Suprapubic skin (tissue), 4 donors: ENCODE results near the gene RELCH. TPM values are rescaled to one million over a fixed set of nuclear protein-coding genes. Genes with fewer than 3 reads are reported as not detected.

ENCODE experiments used
- DNase-seq, 2 donors: peaks; one replicate each; pipeline ENCODE4 v3.0.0-alpha.2; 2019; ENCODE audit warnings: low spot score in 2 of 2
- H3K27ac ChIP-seq: fragments of 200-600 bp; sonication (generic); one replicate; pipeline ENCODE4 v1.5.1; 2019
- H3K27me3 ChIP-seq: fragments of 200-600 bp; sonication (generic); one replicate; pipeline ENCODE4 v1.5.1; 2019
- H3K36me3 ChIP-seq: fragments of 200-600 bp; sonication (generic); one replicate; pipeline ENCODE4 v1.5.1; 2019
- H3K4me1 ChIP-seq: fragments of 200-600 bp; sonication (generic); one replicate; pipeline ENCODE4 v1.5.1; 2019
- H3K4me3 ChIP-seq: fragments of 200-600 bp; sonication (generic); one replicate; pipeline ENCODE4 v1.5.1; 2019; ENCODE audit warnings: mild to moderate bottlenecking
- H3K9me3 ChIP-seq: fragments of 200-600 bp; sonication (generic); one replicate; pipeline ENCODE4 v1.5.1; 2019
- EP300 ChIP-seq: sonication (generic); formaldehyde crosslinking; IDR thresholded peaks from one replicate; pipeline ENCODE4 v1.6.1; 2017; ENCODE audit warnings: antibody characterized with exemption
- POLR2A ChIP-seq, 2 donors: fragments of 450-650 bp; IDR thresholded peaks; one replicate each; pipeline ENCODE4 v1.6.1; 2017; ENCODE audit warnings: antibody characterized with exemption in 2 of 2, mild to moderate bottlenecking in 2 of 2, moderate library complexity in 2 of 2
- POLR2AphosphoS5 ChIP-seq, 3 donors: sonication (generic); formaldehyde crosslinking; IDR thresholded peaks; one replicate each; pipeline ENCODE4 v1.6.1; 2017; ENCODE audit warnings: antibody characterized with exemption in 3 of 3
- WGBS: methylation state at CpG from one replicate; pipeline ENCODE4 v1.1.5; 2018; 5-methylcytosine and 5-hydroxymethylcytosine counted together
- total RNA-seq, 4 donors: library from RNA; depleted of rRNA; stranded (reverse); fragments of >200 nt; gene quantifications; one replicate each; pipeline ENCODE4 v1.1.0, GENCODE V29; 2016
- TF ChIP-seq, protein P1 (sequence below), 2 donors: fragments of 200-600 bp in 1 of 2; fragments of 450-650 bp in 1 of 2; sonication (generic) in 1 of 2; IDR thresholded peaks; one replicate each; pipeline ENCODE4 v1.5.1; 2016 to 2019; ENCODE audit warnings: antibody characterized with exemption in 2 of 2, mild to moderate bottlenecking in 1 of 2, moderate library complexity in 1 of 2

Gene RELCH
- total RNA-seq, 4 donors from 2014 or later = 54.2 to 108 (median 61.9) TPM

- H3K4me3 ChIP-seq = no peak overlapping the region
- H3K4me1 ChIP-seq = no peaks in the 10 kb centered on the region
- H3K9me3 ChIP-seq = no peaks in the 10 kb centered on the region
- H3K36me3 ChIP-seq = peaks cover 53% of the 10 kb centered on the region
- H3K27ac ChIP-seq = no peak overlapping the region
- DNase-seq = no peak
- TF ChIP-seq EP300 (no peak), POLR2A (IDR thresholded peaks at IDR 0.05) (no peak), POLR2AphosphoS5 (IDR thresholded peaks at IDR 0.05) (no peak)
- TF ChIP-seq, protein P1, sequence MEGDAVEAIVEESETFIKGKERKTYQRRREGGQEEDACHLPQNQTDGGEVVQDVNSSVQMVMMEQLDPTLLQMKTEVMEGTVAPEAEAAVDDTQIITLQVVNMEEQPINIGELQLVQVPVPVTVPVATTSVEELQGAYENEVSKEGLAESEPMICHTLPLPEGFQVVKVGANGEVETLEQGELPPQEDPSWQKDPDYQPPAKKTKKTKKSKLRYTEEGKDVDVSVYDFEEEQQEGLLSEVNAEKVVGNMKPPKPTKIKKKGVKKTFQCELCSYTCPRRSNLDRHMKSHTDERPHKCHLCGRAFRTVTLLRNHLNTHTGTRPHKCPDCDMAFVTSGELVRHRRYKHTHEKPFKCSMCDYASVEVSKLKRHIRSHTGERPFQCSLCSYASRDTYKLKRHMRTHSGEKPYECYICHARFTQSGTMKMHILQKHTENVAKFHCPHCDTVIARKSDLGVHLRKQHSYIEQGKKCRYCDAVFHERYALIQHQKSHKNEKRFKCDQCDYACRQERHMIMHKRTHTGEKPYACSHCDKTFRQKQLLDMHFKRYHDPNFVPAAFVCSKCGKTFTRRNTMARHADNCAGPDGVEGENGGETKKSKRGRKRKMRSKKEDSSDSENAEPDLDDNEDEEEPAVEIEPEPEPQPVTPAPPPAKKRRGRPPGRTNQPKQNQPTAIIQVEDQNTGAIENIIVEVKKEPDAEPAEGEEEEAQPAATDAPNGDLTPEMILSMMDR (IDR thresholded peaks at IDR 0.05) = no peak
- H3K27me3 ChIP-seq = no peaks in the 10 kb centered on the region
Measured at GRCh38 chr18:62258093-62258492, 71.0 kb downstream of the RELCH start.

DNA sequence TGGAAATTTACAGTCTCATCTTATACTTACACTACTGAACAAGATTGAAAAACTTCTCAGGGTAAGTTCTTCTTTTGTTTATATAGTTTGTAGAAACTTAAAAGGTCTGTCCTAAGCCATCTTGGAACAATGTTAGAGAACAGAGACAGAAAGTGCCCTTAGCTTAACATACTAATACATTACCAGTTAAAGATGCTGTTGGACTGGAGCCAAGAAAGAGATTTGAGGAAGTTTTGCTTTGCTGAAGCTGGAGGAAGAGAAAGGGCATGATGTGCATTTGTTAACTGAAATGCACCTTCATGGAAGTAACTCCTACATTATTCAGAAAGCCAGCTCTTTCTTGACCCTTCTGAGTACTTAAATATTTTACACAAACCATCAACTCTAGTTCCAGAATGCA, 71.6 kb downstream of the RELCH start:
- Histone ChIP-seq H3K27ac (no peak overlapping the region), H3K27me3 (no peaks in the 10 kb centered on the region), H3K4me1 (no peaks in the 10 kb centered on the region), H3K4me3 (no peak overlapping the region), H3K9me3 (no peaks in the 10 kb centered on the region), H3K36me3 (peaks cover 54% of the 10 kb centered on the region)
- TF ChIP-seq POLR2A (IDR thresholded peaks at IDR 0.05) (no peak), EP300 (no peak), POLR2AphosphoS5 (IDR thresholded peaks at IDR 0.05) (no peak)
- TF ChIP-seq, protein P1 (IDR thresholded peaks at IDR 0.05) = no peak
- no peak for DNase-seq

DNA sequence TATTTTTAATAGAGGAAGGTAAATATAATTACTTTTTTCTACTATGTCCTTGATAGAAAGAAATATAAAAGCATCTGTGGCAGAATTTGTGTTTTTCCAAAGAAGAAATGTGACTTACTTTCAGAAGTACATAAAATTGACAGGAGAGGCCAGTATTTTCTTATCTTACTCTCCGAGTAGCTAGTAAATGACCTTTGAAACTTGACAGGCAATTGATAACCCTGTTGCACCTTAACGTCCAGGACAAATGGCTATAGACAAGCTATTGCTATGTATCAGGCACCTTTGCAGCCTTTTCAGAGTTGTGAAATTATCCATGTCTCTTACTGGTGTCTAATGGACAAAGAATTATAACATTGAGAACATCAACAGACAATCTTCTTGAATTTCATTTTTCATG, 75.0 kb downstream of the RELCH start:
- H3K27me3 ChIP-seq = no peaks in the 10 kb centered on the region
- peaks cover 79% of the 10 kb centered on the region for H3K36me3 ChIP-seq
- TF ChIP-seq, protein P1 (IDR thresholded peaks at IDR 0.05) = no peak
- TF ChIP-seq POLR2AphosphoS5 (IDR thresholded peaks at IDR 0.05) (no peak), POLR2A (IDR thresholded peaks at IDR 0.05) (no peak)
- no peak overlapping the region for H3K4me3 ChIP-seq
- H3K9me3 ChIP-seq = no peaks in the 10 kb centered on the region
- H3K27ac ChIP-seq = no peak overlapping the region
- WGBS = 64% methylated on average over 2 of the region's 2 CpGs
- H3K4me1 ChIP-seq = no peaks in the 10 kb centered on the region
- no peak for DNase-seq

GRCh38 chr18:62264984-62265383, 77.9 kb downstream of the RELCH start:
- Histone ChIP-seq H3K4me3 (no peak overlapping the region), H3K27me3 (no peaks in the 10 kb centered on the region), H3K27ac (no peak overlapping the region), H3K4me1 (no peaks in the 10 kb centered on the region), H3K9me3 (no peaks in the 10 kb centered on the region), H3K36me3 (peaks cover 77% of the 10 kb centered on the region)
- no peak for DNase-seq
- TF ChIP-seq POLR2AphosphoS5 (IDR thresholded peaks at IDR 0.05) = no peak
- no peak for TF ChIP-seq EP300
- TF ChIP-seq POLR2A (IDR thresholded peaks at IDR 0.05) = no peak
- TF ChIP-seq, protein P1 (IDR thresholded peaks at IDR 0.05) = no peak
- WGBS = 90% methylated on average over 2 of the region's 2 CpGs

GRCh38 chr18:62277045-62277444, 90.0 kb downstream of the RELCH start:
- WGBS = 93% methylated on average over 1 of the region's 1 CpG
- DNase-seq = no peak

More at GRCh38 chr18:62277045-62277444, 90.0 kb downstream of the RELCH start:
- TF ChIP-seq POLR2AphosphoS5 (IDR thresholded peaks at IDR 0.05) = no peak
- TF ChIP-seq, protein P1 (IDR thresholded peaks at IDR 0.05) = no peak
- no peak for TF ChIP-seq EP300
- TF ChIP-seq POLR2A (IDR thresholded peaks at IDR 0.05) = no peak
- no peak overlapping the region for H3K27ac ChIP-seq
- no peak overlapping the region for H3K4me3 ChIP-seq
- H3K36me3 ChIP-seq = peaks cover 22% of the 10 kb centered on the region
- H3K9me3 ChIP-seq = no peaks in the 10 kb centered on the region
- H3K4me1 ChIP-seq = peaks cover 5% of the 10 kb centered on the region
- no peaks in the 10 kb centered on the region for H3K27me3 ChIP-seq
